Mucosa of stomach (tissue), 1 donor: ENCODE results near the gene CAPN13.

ENCODE experiments used
- H3K27me3 ChIP-seq: one replicate; pipeline ENCODE4 v1.7.0; 2013; ENCODE audit warnings: mild to moderate bottlenecking, low read length; ENCODE audit not compliant: control insufficient read depth, insufficient read depth
- H3K36me3 ChIP-seq: one replicate; pipeline ENCODE4 v1.7.0; 2013; ENCODE audit warnings: low read length; ENCODE audit not compliant: control insufficient read depth, insufficient read depth
- H3K4me1 ChIP-seq: one replicate; pipeline ENCODE4 v1.7.0; 2013; ENCODE audit warnings: mild to moderate bottlenecking, low read length; ENCODE audit not compliant: control insufficient read depth, insufficient read depth
- H3K4me3 ChIP-seq: one replicate; pipeline ENCODE4 v1.7.0; 2013; ENCODE audit warnings: low read length
- H3K9ac ChIP-seq: one replicate; pipeline ENCODE4 v1.7.0; 2013; ENCODE audit warnings: mild to moderate bottlenecking, low read length, moderate library complexity
- H3K9me3 ChIP-seq: one replicate; pipeline ENCODE4 v1.7.0; 2013; ENCODE audit warnings: mild to moderate bottlenecking, low read length, moderate library complexity; ENCODE audit not compliant: control insufficient read depth
- donor health status: Pancreatic carcinoma.

The CAPN13 gene

GRCh38 chr2:30732376-30732775, 74.9 kb downstream of the CAPN13 start:
- Histone ChIP-seq H3K4me3 (no peak overlapping the region), H3K36me3 (peaks cover 6% of the 10 kb centered on the region), H3K27me3 (no peaks in the 10 kb centered on the region), H3K9me3 (no peaks in the 10 kb centered on the region), H3K9ac (no peak overlapping the region), H3K4me1 (no peaks in the 10 kb centered on the region)

- no peak overlapping the region for H3K9ac ChIP-seq
- no peaks in the 10 kb centered on the region for H3K27me3 ChIP-seq
- no peaks in the 10 kb centered on the region for H3K4me1 ChIP-seq
- H3K9me3 ChIP-seq, result no peaks in the 10 kb centered on the region
- no peak overlapping the region for H3K4me3 ChIP-seq
- peaks cover 6% of the 10 kb centered on the region for H3K36me3 ChIP-seq
Measured at GRCh38 chr2:30731706-30732105, 75.5 kb downstream of the CAPN13 start.

- Histone ChIP-seq H3K9me3 (no peaks in the 10 kb centered on the region), H3K9ac (no peak overlapping the region), H3K4me3 (no peak overlapping the region), H3K36me3 (peaks cover 6% of the 10 kb centered on the region), H3K4me1 (no peaks in the 10 kb centered on the region), H3K27me3 (no peaks in the 10 kb centered on the region)
Measured at GRCh38 chr2:30730736-30731647, 76.3 kb downstream of the CAPN13 start.

GRCh38 chr2:30729031-30729430, 78.2 kb downstream of the CAPN13 start:
- Histone ChIP-seq H3K36me3 (peaks cover 6% of the 10 kb centered on the region), H3K9ac (no peak overlapping the region), H3K9me3 (no peaks in the 10 kb centered on the region), H3K4me1 (no peaks in the 10 kb centered on the region), H3K27me3 (no peaks in the 10 kb centered on the region), H3K4me3 (no peak overlapping the region)

- no peaks in the 10 kb centered on the region for H3K36me3 ChIP-seq
- H3K9me3 ChIP-seq, result no peaks in the 10 kb centered on the region
- no peaks in the 10 kb centered on the region for H3K27me3 ChIP-seq
- no peaks in the 10 kb centered on the region for H3K4me1 ChIP-seq
- H3K9ac ChIP-seq, result no peak overlapping the region
- H3K4me3 ChIP-seq, result no peak overlapping the region
Measured at GRCh38 chr2:30722936-30723725, 84.1 kb downstream of the CAPN13 start.

GRCh38 chr2:30721668-30722647, 85.3 kb downstream of the CAPN13 start:
- no peaks in the 10 kb centered on the region for H3K27me3 ChIP-seq
- H3K9ac ChIP-seq, result no peak overlapping the region
- H3K4me3 ChIP-seq, result no peak overlapping the region
- H3K36me3 ChIP-seq, result no peaks in the 10 kb centered on the region
- no peaks in the 10 kb centered on the region for H3K9me3 ChIP-seq
- no peaks in the 10 kb centered on the region for H3K4me1 ChIP-seq

- no peaks in the 10 kb centered on the region for H3K9me3 ChIP-seq
- H3K36me3 ChIP-seq, result no peaks in the 10 kb centered on the region
- H3K9ac ChIP-seq, result no peak overlapping the region
- H3K27me3 ChIP-seq, result no peaks in the 10 kb centered on the region
- no peak overlapping the region for H3K4me3 ChIP-seq
- peaks cover 2% of the 10 kb centered on the region for H3K4me1 ChIP-seq
Measured at GRCh38 chr2:30721241-30721640, 86.0 kb downstream of the CAPN13 start.

- Histone ChIP-seq H3K4me3 (no peak overlapping the region), H3K9ac (no peak overlapping the region), H3K27me3 (no peaks in the 10 kb centered on the region), H3K4me1 (peaks cover 9% of the 10 kb centered on the region), H3K9me3 (no peaks in the 10 kb centered on the region), H3K36me3 (no peaks in the 10 kb centered on the region)
Measured at GRCh38 chr2:30717081-30717650, 90.1 kb downstream of the CAPN13 start.

- Histone ChIP-seq H3K36me3 (no peaks in the 10 kb centered on the region), H3K27me3 (no peaks in the 10 kb centered on the region), H3K4me3 (no peak overlapping the region), H3K9me3 (no peaks in the 10 kb centered on the region), H3K9ac (no peak overlapping the region), H3K4me1 (peaks cover 9% of the 10 kb centered on the region)
Measured at GRCh38 chr2:30716123-30716900, 90.9 kb downstream of the CAPN13 start.

GRCh38 chr2:30714811-30715709, 92.2 kb downstream of the CAPN13 start:
- Histone ChIP-seq H3K4me1 (peaks cover 9% of the 10 kb centered on the region), H3K4me3 (no peak overlapping the region), H3K27me3 (no peaks in the 10 kb centered on the region), H3K9ac (no peak overlapping the region), H3K9me3 (no peaks in the 10 kb centered on the region), H3K36me3 (no peaks in the 10 kb centered on the region)
